CD4-positive, alpha-beta T cell (primary cell): ENCODE results near the gene SH2D1A. TPM values are rescaled to one million over a fixed set of nuclear protein-coding genes. Genes with fewer than 3 reads are reported as not detected.

Source experiments
- ATAC-seq: fragments of 200-7000 bp; cut with Tn5 transposase; one replicate; pipeline ENCODE4 v1.10.0; 2022; ENCODE audit warnings: mild to moderate bottlenecking; ENCODE audit not compliant: poor library complexity
- CTCF ChIA-PET: fragments of 350-600 bp; sonication (Branson Sonifier 250); formaldehyde crosslinking; loops from one replicate; lab custom pipeline; 2021; ENCODE audit warnings: antibody characterized with exemption, inconsistent platforms; lab: Charles Lee
- POLR2A ChIA-PET: fragments of 350-600 bp; sonication (Branson Sonifier 250); formaldehyde crosslinking; loops from one replicate; lab custom pipeline; 2021; ENCODE audit warnings: antibody characterized with exemption, inconsistent platforms; lab: Charles Lee
- DNase-seq, 14 experiments: peaks; one replicate each; pipeline ENCODE4 v3.0.0-alpha.2; 2013 to 2020; ENCODE audit warnings: mixed read lengths in 2 of 14
- H3K27ac ChIP-seq, 2 donors: one replicate each; pipeline versions ENCODE4 v1.5.1 to v1.7.0; 2013; ENCODE audit warnings: low read length in 2 of 2, low read depth in 1 of 2, mild to moderate bottlenecking in 1 of 2
- H3K27me3 ChIP-seq, 2 experiments: 1 replicate in 1 of 2; 2 replicates in 1 of 2; pipeline versions ENCODE4 v1.6.1 to v1.7.0; 2013; ENCODE audit warnings: low read length in 2 of 2, control low read depth in 1 of 2, mild to moderate bottlenecking in 1 of 2, moderate library complexity in 1 of 2; ENCODE audit not compliant: insufficient read depth in 2 of 2, control insufficient read depth in 1 of 2
- H3K36me3 ChIP-seq: one replicate; pipeline ENCODE4 v1.6.1; 2013; ENCODE audit warnings: low read length, control low read depth; ENCODE audit not compliant: insufficient read depth
- H3K4me1 ChIP-seq: one replicate; pipeline ENCODE4 v1.6.1; 2013; ENCODE audit warnings: low read length, control low read depth; ENCODE audit not compliant: insufficient read depth
- H3K4me3 ChIP-seq: one replicate; pipeline ENCODE4 v1.5.1; 2013; ENCODE audit warnings: mild to moderate bottlenecking, low read length, moderate library complexity
- H3K9me3 ChIP-seq, 2 experiments: 1 replicate in 1 of 2; 2 replicates in 1 of 2; pipeline versions ENCODE4 v1.6.1 to v1.7.0; 2013; ENCODE audit warnings: low read length in 2 of 2, mild to moderate bottlenecking in 2 of 2, control low read depth in 1 of 2, moderate library complexity in 1 of 2; ENCODE audit not compliant: control insufficient read depth in 1 of 2, insufficient read depth in 1 of 2
- H3K27ac Mint-ChIP-seq: one replicate; pipeline ENCODE4 v1.8.0; 2020; ENCODE audit warnings: mixed read lengths
- H3K27me3 Mint-ChIP-seq: one replicate; pipeline ENCODE4 v1.8.0; 2021; ENCODE audit warnings: mixed read lengths
- H3K36me3 Mint-ChIP-seq: one replicate; pipeline ENCODE4 v1.8.0; 2021; ENCODE audit warnings: low read depth, mixed read lengths
- H3K4me1 Mint-ChIP-seq: one replicate; pipeline ENCODE4 v1.8.0; 2021; ENCODE audit warnings: low read depth, mixed read lengths
- H3K4me3 Mint-ChIP-seq: one replicate; pipeline ENCODE4 v1.8.0; 2020; ENCODE audit warnings: mild to moderate bottlenecking, mixed read lengths
- H3K9me3 Mint-ChIP-seq: one replicate; pipeline ENCODE4 v1.8.0; 2020; ENCODE audit warnings: mixed read lengths
- CTCF ChIP-seq: fragments of 200-600 bp; IDR thresholded peaks from one replicate; pipeline ENCODE4 v1.8.0; 2022; ENCODE audit warnings: antibody characterized with exemption, mild to moderate bottlenecking
- intact Hi-C, 2 experiments: fragments of 100-400 bp; cut with DNase I in 1 of 2; cut with micrococcal nuclease in 1 of 2; formaldehyde crosslinking; loops; one replicate each; pipeline versions ENCODE4 v1.15.1 to v1.9.0; 2023 to 2025; cut with DNase I, micrococcal nuclease
- total RNA-seq, 174 experiments: library from RNA in 2 of 174; stranded (reverse) in 2 of 174; gene quantifications; one replicate each; pipeline ENCODE4 v1.2.3 and lab custom pipeline; 2021 to 2026

Gene SH2D1A
- total RNA-seq, 2 experiments from 2014 or later, result 39.6 to 41.5 TPM

GRCh38 chrX:124392794-124393193 lies 46.4 kb downstream of the SH2D1A start:
- H3K36me3 Mint-ChIP-seq, result peaks cover 23% of the 10 kb centered on the region
- DNase-seq, result no peak

GRCh38 chrX:124393238-124393637 lies 46.9 kb downstream of the SH2D1A start:
- no peak for TF ChIP-seq CTCF

More at GRCh38 chrX:124392794-124393193, 46.4 kb downstream of the SH2D1A start:
- ATAC-seq, result no peak
- no peak for TF ChIP-seq CTCF
- H3K4me1 ChIP-seq, result peaks cover 9% of the 10 kb centered on the region
- H3K9me3 ChIP-seq, result no peaks in the 10 kb centered on the region
- H3K27ac ChIP-seq, result no peak overlapping the region
- H3K36me3 ChIP-seq, result no peaks in the 10 kb centered on the region
- H3K4me1 Mint-ChIP-seq, result peaks cover 46% of the 10 kb centered on the region
- H3K9me3 Mint-ChIP-seq, result no peaks in the 10 kb centered on the region
- H3K4me3 ChIP-seq, result no peak overlapping the region
- no peaks in the 10 kb centered on the region for H3K27me3 ChIP-seq
- no peak overlapping the region for H3K4me3 Mint-ChIP-seq
- H3K27ac Mint-ChIP-seq, result no peak overlapping the region
- H3K27me3 Mint-ChIP-seq, result no peaks in the 10 kb centered on the region
- POLR2A ChIA-PET, result no interaction called here
- CTCF ChIA-PET, result no interaction called here
- intact Hi-C loops, result no loop called here

GRCh38 chrX:124393659-124394058 lies 47.3 kb downstream of the SH2D1A start:
- H3K27ac ChIP-seq, result no peak overlapping the region
- Mint-ChIP-seq H3K4me1 (peaks cover 46% of the 10 kb centered on the region), H3K9me3 (no peaks in the 10 kb centered on the region), H3K36me3 (peaks cover 16% of the 10 kb centered on the region), H3K4me3 (no peak overlapping the region), H3K27me3 (no peaks in the 10 kb centered on the region), H3K27ac (no peak overlapping the region)
- ChIA-PET CTCF (no interaction called here), POLR2A (interaction anchor here (0.6 kb wide), 1 partner anchor 30 kb away, joined by 3 read pairs; no protein-coding TSS in a partner anchor)
- peaks cover 9% of the 10 kb centered on the region for H3K4me1 ChIP-seq
- H3K9me3 ChIP-seq, result no peaks in the 10 kb centered on the region
- no peak for TF ChIP-seq CTCF
- H3K27me3 ChIP-seq, result no peaks in the 10 kb centered on the region
- intact Hi-C loops, result no loop called here
- ATAC-seq (no peak), DNase-seq (no peak)
- no peaks in the 10 kb centered on the region for H3K36me3 ChIP-seq
- no peak overlapping the region for H3K4me3 ChIP-seq

More at GRCh38 chrX:124393238-124393637, 46.9 kb downstream of the SH2D1A start:
- Mint-ChIP-seq H3K4me3 (no peak overlapping the region), H3K27me3 (no peaks in the 10 kb centered on the region), H3K4me1 (peaks cover 46% of the 10 kb centered on the region), H3K36me3 (peaks cover 19% of the 10 kb centered on the region), H3K9me3 (no peaks in the 10 kb centered on the region), H3K27ac (no peak overlapping the region)
- Histone ChIP-seq H3K4me1 (peaks cover 9% of the 10 kb centered on the region), H3K27ac (no peak overlapping the region), H3K27me3 (no peaks in the 10 kb centered on the region), H3K36me3 (no peaks in the 10 kb centered on the region), H3K9me3 (no peaks in the 10 kb centered on the region), H3K4me3 (no peak overlapping the region)
- CTCF ChIA-PET, result no interaction called here
- intact Hi-C loops, result no loop called here
- DNase-seq (no peak), ATAC-seq (no peak)
- POLR2A ChIA-PET, result no interaction called here
